ENCODE measurements around the gene TMEM208.
A peak's percentile ranks its signal among the peaks of the same experiment; 100 is the strongest.

TMEM208 gene

GRCh38 chr16:67264277-67264676 is 37.3 kb downstream of the TMEM208 start:
- TF ChIP-seq CTCF (IDR thresholded peaks at IDR 0.05; ENCODE audit: extremely low read depth, insufficient read depth, missing control alignments): peak; percentile 13
- DNase-seq (ENCODE audit: low spot score): no peak
- in situ Hi-C loops (cut with MboI; ENCODE audit: low pct_unique_long_range_greater_than_20kb, low sequenced_read_pairs, unreplicated experiment): loop anchor here (10.0 kb wide), 1 partner anchor 141 kb away; no protein-coding TSS in a partner anchor

- TF ChIP-seq CTCF (IDR thresholded peaks at IDR 0.05; ENCODE audit: extremely low read depth, insufficient read depth, missing control alignments): no peak
- no peak for DNase-seq (ENCODE audit: low spot score)
- in situ Hi-C loops (cut with MboI; ENCODE audit: low pct_unique_long_range_greater_than_20kb, low sequenced_read_pairs, unreplicated experiment): loop anchor here (10.0 kb wide), 1 partner anchor 140 kb away; no protein-coding TSS in a partner anchor
Observed at GRCh38 chr16:67264866-67265265, 37.9 kb downstream of the TMEM208 start.

GRCh38 chr16:67265834-67266233 is 38.9 kb downstream of the TMEM208 start:
- in situ Hi-C loops (cut with MboI; ENCODE audit: low pct_unique_long_range_greater_than_20kb, low sequenced_read_pairs, unreplicated experiment): loop anchor here (10.0 kb wide), 1 partner anchor 139 kb away; no protein-coding TSS in a partner anchor
- no peak for TF ChIP-seq CTCF (IDR thresholded peaks at IDR 0.05; ENCODE audit: extremely low read depth, insufficient read depth, missing control alignments)
- DNase-seq (ENCODE audit: low spot score): no peak

- no peak for TF ChIP-seq CTCF (IDR thresholded peaks at IDR 0.05; ENCODE audit: extremely low read depth, insufficient read depth, missing control alignments)
- in situ Hi-C loops (cut with MboI; ENCODE audit: low pct_unique_long_range_greater_than_20kb, low sequenced_read_pairs, unreplicated experiment): loop anchor here (10.0 kb wide), 1 partner anchor 137 kb away; no protein-coding TSS in a partner anchor
- DNase-seq (ENCODE audit: low spot score): no peak
Observed at GRCh38 chr16:67268136-67268579, 41.2 kb downstream of the TMEM208 start.

GRCh38 chr16:67269766-67270165 is 42.8 kb downstream of the TMEM208 start:
- in situ Hi-C loops (cut with MboI; ENCODE audit: low pct_unique_long_range_greater_than_20kb, low sequenced_read_pairs, unreplicated experiment): loop anchor here (10.0 kb wide), 1 partner anchor 135 kb away; no protein-coding TSS in a partner anchor

GRCh38 chr16:67270931-67271338 is 44.0 kb downstream of the TMEM208 start:
- in situ Hi-C loops (cut with MboI; ENCODE audit: low pct_unique_long_range_greater_than_20kb, low sequenced_read_pairs, unreplicated experiment): no loop called here
- no peak for TF ChIP-seq CTCF (IDR thresholded peaks at IDR 0.05; ENCODE audit: extremely low read depth, insufficient read depth, missing control alignments)
- no peak for DNase-seq (ENCODE audit: low spot score)

More at GRCh38 chr16:67269766-67270165, 42.8 kb downstream of the TMEM208 start:
- no peak for TF ChIP-seq CTCF (IDR thresholded peaks at IDR 0.05; ENCODE audit: extremely low read depth, insufficient read depth, missing control alignments)
- DNase-seq (ENCODE audit: low spot score): no peak
